ENCODE results near the gene FAM111A. TPM values are rescaled to one million over a fixed set of nuclear protein-coding genes. Genes with fewer than 3 reads are reported as not detected.

Gene FAM111A
- total RNA-seq, 1 experiment from 2014 or later: 49.2 TPM

GRCh38 chr11:59185386-59185945 is 42.8 kb downstream of the FAM111A start:
- CTCF ChIA-PET: interaction anchor here (2.0 kb wide), 1 partner anchor 14 kb away, joined by 23 read pairs; the partner anchor contains the start of gene DTX4
- Histone ChIP-seq H3K4me1 (ENCODE audit: insufficient read depth, low read length) (peaks cover 47% of the 10 kb centered on the region), H3K79me2 (ENCODE audit: low read length) (no peaks in the 10 kb centered on the region), H3K27ac (ENCODE audit: low read length) (peak overlapping the region; percentile 39), H3K9me3 (ENCODE audit: low read length) (no peaks in the 10 kb centered on the region), H3K4me2 (ENCODE audit: low read length) (peak overlapping the region; percentile 60; the same call in 1 of the 2 replicates), H2AFZ (ENCODE audit: low read length) (no peak overlapping the region), H3K4me3 (ENCODE audit: low read length) (no peak overlapping the region), H3F3A (ENCODE audit: low read length, unreplicated experiment) (no peaks in the 10 kb centered on the region), H4K20me1 (ENCODE audit: low read length) (no peaks in the 10 kb centered on the region), H3K36me3 (ENCODE audit: low read depth, low read length) (no peaks in the 10 kb centered on the region), H3K27me3 (ENCODE audit: low read length) (no peaks in the 10 kb centered on the region), H3K9ac (ENCODE audit: low read length) (0 out of 2 replicates have a peak overlapping the region, but pooled peaks have one; percentile 1), H3K9me2 (replicated peaks; ENCODE audit: low read length) (no peaks in the 10 kb centered on the region)
- intact Hi-C loops (cut with micrococcal nuclease): no loop called here
- no peak for DNase-seq
- TF ChIP-seq EZH2 (IDR thresholded peaks at IDR 0.05; ENCODE audit: low read length, unreplicated experiment) (no peak), EZH2phosphoT487 (IDR thresholded peaks at IDR 0.05; ENCODE audit: borderline replicate concordance, low read length) (no peak)
- TF ChIP-seq, protein P1, sequence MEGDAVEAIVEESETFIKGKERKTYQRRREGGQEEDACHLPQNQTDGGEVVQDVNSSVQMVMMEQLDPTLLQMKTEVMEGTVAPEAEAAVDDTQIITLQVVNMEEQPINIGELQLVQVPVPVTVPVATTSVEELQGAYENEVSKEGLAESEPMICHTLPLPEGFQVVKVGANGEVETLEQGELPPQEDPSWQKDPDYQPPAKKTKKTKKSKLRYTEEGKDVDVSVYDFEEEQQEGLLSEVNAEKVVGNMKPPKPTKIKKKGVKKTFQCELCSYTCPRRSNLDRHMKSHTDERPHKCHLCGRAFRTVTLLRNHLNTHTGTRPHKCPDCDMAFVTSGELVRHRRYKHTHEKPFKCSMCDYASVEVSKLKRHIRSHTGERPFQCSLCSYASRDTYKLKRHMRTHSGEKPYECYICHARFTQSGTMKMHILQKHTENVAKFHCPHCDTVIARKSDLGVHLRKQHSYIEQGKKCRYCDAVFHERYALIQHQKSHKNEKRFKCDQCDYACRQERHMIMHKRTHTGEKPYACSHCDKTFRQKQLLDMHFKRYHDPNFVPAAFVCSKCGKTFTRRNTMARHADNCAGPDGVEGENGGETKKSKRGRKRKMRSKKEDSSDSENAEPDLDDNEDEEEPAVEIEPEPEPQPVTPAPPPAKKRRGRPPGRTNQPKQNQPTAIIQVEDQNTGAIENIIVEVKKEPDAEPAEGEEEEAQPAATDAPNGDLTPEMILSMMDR (conservative IDR thresholded peaks at IDR 0.05; ENCODE audit: low read depth, low read length): no peak
- POLR2A ChIA-PET (ENCODE audit: unreplicated experiment): no interaction called here
- no peak for ATAC-seq
- TSS peak; percentile 33 for BruUV-seq (replicated peaks)

- H3K4me3 ChIP-seq (ENCODE audit: low read length): no peak overlapping the region
- no peaks in the 10 kb centered on the region for H3K9me3 ChIP-seq (ENCODE audit: low read length)
- peak; percentile 76 for DNase-seq
- peak overlapping the region; percentile 60 for H3K4me2 ChIP-seq (ENCODE audit: low read length)
- H3F3A ChIP-seq (ENCODE audit: low read length, unreplicated experiment): no peaks in the 10 kb centered on the region
- H3K9ac ChIP-seq (ENCODE audit: low read length): 0 out of 2 replicates have a peak overlapping the region, but pooled peaks have one; percentile 1
- H3K27me3 ChIP-seq (ENCODE audit: low read length): no peaks in the 10 kb centered on the region
- peaks cover 43% of the 10 kb centered on the region for H3K4me1 ChIP-seq (ENCODE audit: insufficient read depth, low read length)
- H3K79me2 ChIP-seq (ENCODE audit: low read length): no peaks in the 10 kb centered on the region
- no peaks in the 10 kb centered on the region for H3K9me2 ChIP-seq (replicated peaks; ENCODE audit: low read length)
- H4K20me1 ChIP-seq (ENCODE audit: low read length): no peaks in the 10 kb centered on the region
- no TSS peak for BruUV-seq (replicated peaks)
- ATAC-seq: peak; percentile 47
- TF ChIP-seq EZH2phosphoT487 (IDR thresholded peaks at IDR 0.05; ENCODE audit: borderline replicate concordance, low read length): no peak
- TF ChIP-seq, protein P1 (conservative IDR thresholded peaks at IDR 0.05; ENCODE audit: low read depth, low read length): peak; percentile 92
- ChIA-PET CTCF (interaction anchor here (0.8 to 2.0 kb wide), 3 partner anchors 12 to 20 kb away, joined by 3 to 23 read pairs (median 8); partner anchors contain the start of gene DTX4), POLR2A (ENCODE audit: unreplicated experiment) (no interaction called here)
- H3K36me3 ChIP-seq (ENCODE audit: low read depth, low read length): no peaks in the 10 kb centered on the region
- intact Hi-C loops (cut with micrococcal nuclease): no loop called here
- peak overlapping the region; percentile 34; the same call in 1 of the 2 replicates for H2AFZ ChIP-seq (ENCODE audit: low read length)
- H3K27ac ChIP-seq (ENCODE audit: low read length): peak overlapping the region; percentile 39
Observed at GRCh38 chr11:59186130-59186594, 43.5 kb downstream of the FAM111A start.

- intact Hi-C loops (cut with micrococcal nuclease): no loop called here
- no peak overlapping the region for H3K4me3 ChIP-seq (ENCODE audit: low read length)
- H3K9me3 ChIP-seq (ENCODE audit: low read length): no peaks in the 10 kb centered on the region
- H3F3A ChIP-seq (ENCODE audit: low read length, unreplicated experiment): no peaks in the 10 kb centered on the region
- CTCF ChIA-PET: interaction anchor here (1.2 kb wide), 1 partner anchor 13 kb away, joined by 8 read pairs; no protein-coding TSS in a partner anchor
- ATAC-seq: no peak
- H3K79me2 ChIP-seq (ENCODE audit: low read length): no peaks in the 10 kb centered on the region
- no peak overlapping the region for H3K9ac ChIP-seq (ENCODE audit: low read length)
- TF ChIP-seq EZH2 (IDR thresholded peaks at IDR 0.05; ENCODE audit: low read length, unreplicated experiment): no peak
- no peak overlapping the region for H3K27ac ChIP-seq (ENCODE audit: low read length)
- no peak overlapping the region for H2AFZ ChIP-seq (ENCODE audit: low read length)
- DNase-seq: no peak
- no peaks in the 10 kb centered on the region for H3K36me3 ChIP-seq (ENCODE audit: low read depth, low read length)
- no peak overlapping the region for H3K4me2 ChIP-seq (ENCODE audit: low read length)
- peaks cover 38% of the 10 kb centered on the region for H3K4me1 ChIP-seq (ENCODE audit: insufficient read depth, low read length)
- no peaks in the 10 kb centered on the region for H4K20me1 ChIP-seq (ENCODE audit: low read length)
- no TSS peak for BruUV-seq (replicated peaks)
- POLR2A ChIA-PET (ENCODE audit: unreplicated experiment): no interaction called here
- H3K27me3 ChIP-seq (ENCODE audit: low read length): no peaks in the 10 kb centered on the region
- no peaks in the 10 kb centered on the region for H3K9me2 ChIP-seq (replicated peaks; ENCODE audit: low read length)
Observed at GRCh38 chr11:59187035-59187434, 44.4 kb downstream of the FAM111A start.

Data from PC-3 (cell line).